H9 (cell line): Measurements from ENCODE around the gene CEACAM6. TPM values are rescaled to one million over a fixed set of nuclear protein-coding genes. Genes with fewer than 3 reads are reported as not detected.

Experiments used
- DNase-seq: peaks from one replicate; pipeline ENCODE4 v3.0.0-alpha.2; 2017
- H2AFZ ChIP-seq: one replicate; pipeline ENCODE4 v1.6.1; 2013; ENCODE audit warnings: mild to moderate bottlenecking, low read length, control low read depth, moderate library complexity
- H2AK5ac ChIP-seq: 2 replicates; pipeline ENCODE4 v1.6.1; 2013; ENCODE audit warnings: low read length, control low read depth, mixed read lengths; ENCODE audit not compliant: insufficient read length
- H2BK120ac ChIP-seq: one replicate; pipeline ENCODE4 v1.6.1; 2013; ENCODE audit warnings: low read depth, mild to moderate bottlenecking, low read length, control low read depth, inconsistent platforms; ENCODE audit not compliant: poor library complexity, severe bottlenecking
- H2BK12ac ChIP-seq: 2 replicates; pipeline ENCODE4 v1.6.1; 2013; ENCODE audit warnings: low read length, control low read depth, mixed read lengths, low read depth; ENCODE audit not compliant: insufficient read length
- H2BK15ac ChIP-seq: 2 replicates; pipeline ENCODE4 v1.6.1; 2013; ENCODE audit warnings: low read depth, low read length, control low read depth
- H2BK20ac ChIP-seq: one replicate; pipeline ENCODE4 v1.6.1; 2013; ENCODE audit warnings: low read depth, mild to moderate bottlenecking, low read length, control low read depth, inconsistent platforms; ENCODE audit not compliant: poor library complexity, severe bottlenecking
- H2BK5ac ChIP-seq: 2 replicates; pipeline ENCODE4 v1.6.1; 2013; ENCODE audit warnings: low read length, control low read depth, mixed read lengths; ENCODE audit not compliant: insufficient read length
- H3K14ac ChIP-seq: 2 replicates; pipeline ENCODE4 v1.6.1; 2013; ENCODE audit warnings: low read length, control low read depth; ENCODE audit not compliant: insufficient read depth
- H3K18ac ChIP-seq: 2 replicates; pipeline ENCODE4 v1.6.1; 2013; ENCODE audit warnings: low read depth, mild to moderate bottlenecking, mixed read lengths, low read length, control low read depth; ENCODE audit not compliant: insufficient read length
- H3K23ac ChIP-seq: 2 replicates; pipeline ENCODE4 v1.6.1; 2013; ENCODE audit warnings: low read length, control low read depth, mixed read lengths, low read depth; ENCODE audit not compliant: insufficient read length
- H3K23me2 ChIP-seq: 2 replicates; pipeline ENCODE4 v1.6.1; 2013; ENCODE audit warnings: low read depth, mild to moderate bottlenecking, mixed read lengths, low read length, control low read depth; ENCODE audit not compliant: insufficient read length, poor library complexity, severe bottlenecking
- H3K27ac ChIP-seq: 2 replicates; pipeline ENCODE4 v1.5.1; 2013; ENCODE audit warnings: low read length, control low read depth, mixed read lengths, low read depth; ENCODE audit not compliant: insufficient read length
- H3K27me3 ChIP-seq: 2 replicates; pipeline ENCODE4 v1.6.1; 2013; ENCODE audit warnings: low read length, control low read depth, inconsistent platforms; ENCODE audit not compliant: insufficient read depth
- H3K4ac ChIP-seq: 2 replicates; pipeline ENCODE4 v1.6.1; 2013; ENCODE audit warnings: low read depth, mild to moderate bottlenecking, control low read depth, inconsistent platforms, low read length, moderate library complexity
- H3K4me1 ChIP-seq: 2 replicates; pipeline ENCODE4 v1.6.1; 2013; ENCODE audit warnings: low read length, control low read depth, inconsistent platforms; ENCODE audit not compliant: insufficient read depth
- H3K4me2 ChIP-seq: 2 replicates; pipeline ENCODE4 v1.6.1; 2013; ENCODE audit warnings: low read length, control low read depth, mixed read lengths; ENCODE audit not compliant: insufficient read length, insufficient read depth
- H3K56ac ChIP-seq: 2 replicates; pipeline ENCODE4 v1.6.1; 2013; ENCODE audit warnings: low read depth, mild to moderate bottlenecking, mixed read lengths, low read length, control low read depth; ENCODE audit not compliant: insufficient read length
- H3K79me1 ChIP-seq: 2 replicates; pipeline ENCODE4 v1.6.1; 2013; ENCODE audit warnings: low read depth, mild to moderate bottlenecking, moderate library complexity, low read length, control low read depth, inconsistent platforms; ENCODE audit not compliant: insufficient read depth, poor library complexity, severe bottlenecking
- H3K79me2 ChIP-seq: 2 replicates; pipeline ENCODE4 v1.6.1; 2013; ENCODE audit warnings: low read length, control low read depth, inconsistent platforms; ENCODE audit not compliant: insufficient read depth
- H3K9ac ChIP-seq: 2 replicates; pipeline ENCODE4 v1.6.1; 2013; ENCODE audit warnings: low read length, control low read depth, mixed read lengths; ENCODE audit not compliant: insufficient read length; ENCODE audit errors: extremely low read depth
- H3K9me3 ChIP-seq: one replicate; pipeline ENCODE4 v1.6.1; 2013; ENCODE audit warnings: low read depth, low read length, inconsistent platforms; ENCODE audit not compliant: control insufficient read depth
- H3T11ph ChIP-seq: one replicate; pipeline ENCODE4 v1.6.1; 2013; ENCODE audit warnings: mild to moderate bottlenecking, low read length, control low read depth, inconsistent platforms
- H4K20me1 ChIP-seq: one replicate; pipeline ENCODE4 v1.6.1; 2013; ENCODE audit not compliant: control insufficient read depth, insufficient read length, insufficient read depth
- H4K5ac ChIP-seq: 2 replicates; pipeline ENCODE4 v1.6.1; 2013; ENCODE audit warnings: low read depth, mild to moderate bottlenecking, mixed read lengths, low read length, control low read depth; ENCODE audit not compliant: insufficient read length
- H4K8ac ChIP-seq: replicated peaks from 2 replicates; pipeline ENCODE4 v1.6.1; 2013; ENCODE audit warnings: low read length, control low read depth, mixed read lengths, low read depth; ENCODE audit not compliant: insufficient read length
- H4K91ac ChIP-seq: 2 replicates; pipeline ENCODE4 v1.6.1; 2013; ENCODE audit warnings: low read depth, mild to moderate bottlenecking, moderate library complexity, mixed read lengths, low read length, control low read depth; ENCODE audit not compliant: insufficient read length
- H3K27ac Mint-ChIP-seq, 3 experiments: 2 replicates in 2 of 3; 3 replicates in 1 of 3; pipeline ENCODE4 v1.8.0; 2020 to 2021; ENCODE audit warnings: mixed read lengths in 3 of 3, mild to moderate bottlenecking in 1 of 3, moderate library complexity in 1 of 3
- H3K27me3 Mint-ChIP-seq: 2 replicates; pipeline ENCODE4 v1.8.0; 2021; ENCODE audit warnings: low read depth, mild to moderate bottlenecking, moderate library complexity, mixed read lengths
- H3K36me3 Mint-ChIP-seq, 3 experiments: 2 replicates in 2 of 3; 3 replicates in 1 of 3; pipeline ENCODE4 v1.8.0; 2020 to 2021; ENCODE audit warnings: low read depth in 3 of 3, mixed read lengths in 3 of 3; ENCODE audit not compliant: insufficient read depth in 1 of 3
- H3K4me1 Mint-ChIP-seq, 2 experiments: 2 replicates each; pipeline ENCODE4 v1.8.0; 2020; ENCODE audit warnings: mixed read lengths in 2 of 2
- H3K4me3 Mint-ChIP-seq, 2 experiments: 2 replicates in 1 of 2; 3 replicates in 1 of 2; pipeline ENCODE4 v1.8.0; 2020 to 2021; ENCODE audit warnings: mild to moderate bottlenecking in 2 of 2, mixed read lengths in 2 of 2, moderate library complexity in 1 of 2
- H3K9me3 Mint-ChIP-seq, 2 experiments: 2 replicates in 1 of 2; 3 replicates in 1 of 2; pipeline ENCODE4 v1.8.0; 2020; ENCODE audit warnings: mild to moderate bottlenecking in 2 of 2, mixed read lengths in 2 of 2, moderate library complexity in 1 of 2
- WGBS: extraction: QIAGEN DNeasy Blood & Tissue Kit; methylation state at CpG from one replicate; pipeline ENCODE4 v1.1.7; 2013; ENCODE audit warnings: missing lambda C conversion rate, low lambda C conversion rate, mixed read lengths; ENCODE audit not compliant: insufficient read length; ENCODE audit errors: extremely low coverage; 5-methylcytosine and 5-hydroxymethylcytosine counted together
- total RNA-seq: library from RNA; stranded (reverse); gene quantifications from 2 replicates; pipeline ENCODE4 v1.2.1, GENCODE V29; 2021
- TF ChIP-seq, protein P1 (sequence below): fragments of 200-600 bp; sonication (generic); conservative IDR thresholded peaks from 3 replicates; pipeline ENCODE4 v1.8.0; 2021; ENCODE audit warnings: antibody characterized with exemption, mild to moderate bottlenecking

CEACAM6 gene
- total RNA-seq, 1 experiment from 2014 or later, result not detected

DNA sequence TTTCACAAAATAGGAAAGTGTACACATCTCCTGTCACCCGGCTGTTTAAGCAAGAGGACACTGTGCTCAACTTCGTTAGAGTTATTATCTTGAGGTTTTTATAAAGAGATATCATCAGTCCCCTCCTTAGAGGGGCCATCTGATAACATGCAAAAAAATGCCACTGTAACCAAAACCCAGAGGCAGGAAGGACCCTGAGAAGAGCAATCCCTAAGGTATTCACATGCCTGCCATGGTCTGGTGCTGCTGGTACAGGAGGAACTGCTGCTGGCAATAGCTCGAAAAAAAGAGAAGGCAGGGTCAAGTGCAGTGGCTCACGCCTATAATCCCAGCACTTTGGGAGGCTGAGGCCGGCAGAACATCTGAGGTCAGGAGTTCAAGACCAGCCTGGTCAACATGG is 28.3 kb downstream of the CEACAM6 start:
- Histone ChIP-seq H3K14ac (no peak overlapping the region), H3K27ac (no peak overlapping the region), H3K9ac (no peak overlapping the region), H2BK20ac (no peak overlapping the region), H3K79me2 (no peaks in the 10 kb centered on the region), H2AFZ (no peak overlapping the region), H2BK12ac (no peak overlapping the region), H3K23me2 (no peaks in the 10 kb centered on the region), H4K91ac (no peak overlapping the region), H2BK15ac (no peak overlapping the region), H3K79me1 (no peaks in the 10 kb centered on the region), H4K8ac (no peak overlapping the region), H3K4me1 (no peaks in the 10 kb centered on the region), H2BK120ac (no peak overlapping the region), H4K20me1 (no peaks in the 10 kb centered on the region), H3T11ph (no peak overlapping the region), H4K5ac (no peak overlapping the region), H3K9me3 (no peaks in the 10 kb centered on the region), H3K23ac (no peak overlapping the region), H3K4ac (no peak overlapping the region), H3K18ac (no peak overlapping the region), H3K4me2 (no peak overlapping the region), H2AK5ac (no peak overlapping the region), H3K56ac (no peak overlapping the region), H2BK5ac (no peak overlapping the region), H3K27me3 (no peaks in the 10 kb centered on the region; the same call in 1 of the 2 replicates)
- no peak overlapping the region for H3K27ac Mint-ChIP-seq
- peaks cover 0 to 13% (median 0%) of the 10 kb centered on the region in 3 experiments; a peak in 2 of 7 replicates for H3K36me3 Mint-ChIP-seq
- H3K4me1 Mint-ChIP-seq, result no peaks in the 10 kb centered on the region
- peaks cover 25% of the 10 kb centered on the region for H3K27me3 Mint-ChIP-seq
- no peak for DNase-seq
- H3K4me3 Mint-ChIP-seq, result no peak overlapping the region
- TF ChIP-seq, protein P1, sequence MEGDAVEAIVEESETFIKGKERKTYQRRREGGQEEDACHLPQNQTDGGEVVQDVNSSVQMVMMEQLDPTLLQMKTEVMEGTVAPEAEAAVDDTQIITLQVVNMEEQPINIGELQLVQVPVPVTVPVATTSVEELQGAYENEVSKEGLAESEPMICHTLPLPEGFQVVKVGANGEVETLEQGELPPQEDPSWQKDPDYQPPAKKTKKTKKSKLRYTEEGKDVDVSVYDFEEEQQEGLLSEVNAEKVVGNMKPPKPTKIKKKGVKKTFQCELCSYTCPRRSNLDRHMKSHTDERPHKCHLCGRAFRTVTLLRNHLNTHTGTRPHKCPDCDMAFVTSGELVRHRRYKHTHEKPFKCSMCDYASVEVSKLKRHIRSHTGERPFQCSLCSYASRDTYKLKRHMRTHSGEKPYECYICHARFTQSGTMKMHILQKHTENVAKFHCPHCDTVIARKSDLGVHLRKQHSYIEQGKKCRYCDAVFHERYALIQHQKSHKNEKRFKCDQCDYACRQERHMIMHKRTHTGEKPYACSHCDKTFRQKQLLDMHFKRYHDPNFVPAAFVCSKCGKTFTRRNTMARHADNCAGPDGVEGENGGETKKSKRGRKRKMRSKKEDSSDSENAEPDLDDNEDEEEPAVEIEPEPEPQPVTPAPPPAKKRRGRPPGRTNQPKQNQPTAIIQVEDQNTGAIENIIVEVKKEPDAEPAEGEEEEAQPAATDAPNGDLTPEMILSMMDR, result no peak
- WGBS, result no CpG with 5 or more reads among the region's 5 CpGs
- peaks cover 20 to 67% of the 10 kb centered on the region in 2 experiments for H3K9me3 Mint-ChIP-seq
